ENCODE results near the gene ASTN2. TPM values are rescaled to one million over a fixed set of nuclear protein-coding genes. Genes with fewer than 3 reads are reported as not detected.

ASTN2 gene
- total and polyA plus RNA-seq, 2 experiments from 2014 or later, result 5.6 to 7.7 TPM

- H3K9me3 ChIP-seq (ENCODE audit: low read depth), result no peaks in the 10 kb centered on the region
- DNase-seq (ENCODE audit: low read depth in 1 of 2, low spot score in 1 of 2), result no peak
- TF ChIP-seq CTCF (IDR thresholded peaks at IDR 0.05; ENCODE audit: low read depth, low read length), result no peak
These were observed 809.8 kb downstream of the ASTN2 start for GRCh38 chr9:116605060-116605459.

GRCh38 chr9:116604251-116604650 is 810.6 kb downstream of the ASTN2 start:
- no peaks in the 10 kb centered on the region for H3K9me3 ChIP-seq (ENCODE audit: low read depth)
- no peak overlapping the region for H3K27ac ChIP-seq
- no peaks in the 10 kb centered on the region for H3K4me1 ChIP-seq (ENCODE audit: low read depth)
- H3K36me3 ChIP-seq, result no peaks in the 10 kb centered on the region
- no peak for DNase-seq (ENCODE audit: low read depth in 1 of 2, low spot score in 1 of 2)
- H3K4me3 ChIP-seq, result no peak overlapping the region
- no peak for TF ChIP-seq CTCF (IDR thresholded peaks at IDR 0.05; ENCODE audit: low read depth, low read length)
- H3K27me3 ChIP-seq, result no peaks in the 10 kb centered on the region

More at GRCh38 chr9:116605060-116605459, 809.8 kb downstream of the ASTN2 start:
- Histone ChIP-seq H3K36me3 (no peaks in the 10 kb centered on the region), H3K4me1 (ENCODE audit: low read depth) (no peaks in the 10 kb centered on the region), H3K27me3 (no peaks in the 10 kb centered on the region), H3K27ac (no peak overlapping the region), H3K4me3 (no peak overlapping the region)

GRCh38 chr9:116599342-116599884 is 815.4 kb downstream of the ASTN2 start:
- no peak for TF ChIP-seq CTCF (IDR thresholded peaks at IDR 0.05; ENCODE audit: low read depth, low read length)
- no peak for DNase-seq (ENCODE audit: low read depth in 1 of 2, low spot score in 1 of 2)
- Histone ChIP-seq H3K36me3 (no peaks in the 10 kb centered on the region), H3K9me3 (ENCODE audit: low read depth) (no peaks in the 10 kb centered on the region), H3K27me3 (no peaks in the 10 kb centered on the region), H3K27ac (no peak overlapping the region), H3K4me1 (ENCODE audit: low read depth) (no peaks in the 10 kb centered on the region), H3K4me3 (no peak overlapping the region)

GRCh38 chr9:116596646-116597045 is 818.2 kb downstream of the ASTN2 start:
- Histone ChIP-seq H3K27ac (no peak overlapping the region), H3K4me1 (ENCODE audit: low read depth) (no peaks in the 10 kb centered on the region), H3K27me3 (no peaks in the 10 kb centered on the region), H3K36me3 (no peaks in the 10 kb centered on the region), H3K4me3 (no peak overlapping the region), H3K9me3 (ENCODE audit: low read depth) (no peaks in the 10 kb centered on the region)
- TF ChIP-seq CTCF (IDR thresholded peaks at IDR 0.05; ENCODE audit: low read depth, low read length), result no peak
- no peak for DNase-seq (ENCODE audit: low read depth in 1 of 2, low spot score in 1 of 2)

GRCh38 chr9:116594547-116594946 is 820.3 kb downstream of the ASTN2 start:
- H3K4me3 ChIP-seq, result no peak overlapping the region
- TF ChIP-seq CTCF (IDR thresholded peaks at IDR 0.05; ENCODE audit: low read depth, low read length), result no peak
- peak in 1 of 2 donors; percentile 66 for DNase-seq (ENCODE audit: low read depth in 1 of 2, low spot score in 1 of 2)
- no peaks in the 10 kb centered on the region for H3K36me3 ChIP-seq
- no peaks in the 10 kb centered on the region for H3K27me3 ChIP-seq
- H3K9me3 ChIP-seq (ENCODE audit: low read depth), result no peaks in the 10 kb centered on the region
- no peaks in the 10 kb centered on the region for H3K4me1 ChIP-seq (ENCODE audit: low read depth)
- H3K27ac ChIP-seq, result no peak overlapping the region
